Smooth muscle cell (in vitro differentiated cells): ENCODE results near the gene MAP3K1. TPM values are rescaled to one million over a fixed set of nuclear protein-coding genes. Genes with fewer than 3 reads are reported as not detected.

ENCODE experiments used
- DNase-seq: peaks from one replicate; lab custom pipeline; 2025; ENCODE audit not compliant: unreplicated experiment; lab: John Stamatoyannopoulos, UW
- H2AFZ ChIP-seq: fragments of 200-600 bp; sonication (generic); 2 replicates; pipeline ENCODE4 v1.6.0; 2016; ENCODE audit warnings: antibody characterized with exemption, low read depth, mild to moderate bottlenecking
- H3F3A ChIP-seq: fragments of 200-600 bp; sonication (generic); 2 replicates; pipeline ENCODE4 v1.6.0; 2017; ENCODE audit warnings: antibody characterized with exemption, low read depth
- H3K27ac ChIP-seq: fragments of 200-600 bp; sonication (generic); 2 replicates; pipeline ENCODE4 v1.5.1; 2016; ENCODE audit warnings: low read depth, mild to moderate bottlenecking
- H3K27me3 ChIP-seq: fragments of 200-600 bp; sonication (generic); 2 replicates; pipeline ENCODE4 v1.6.1; 2016; ENCODE audit warnings: low read depth, mild to moderate bottlenecking
- H3K36me3 ChIP-seq: fragments of 200-600 bp; sonication (generic); 2 replicates; pipeline ENCODE4 v1.5.1; 2016; ENCODE audit warnings: low read depth
- H3K4me1 ChIP-seq: fragments of 200-600 bp; sonication (generic); 2 replicates; pipeline ENCODE4 v1.5.1; 2016; ENCODE audit warnings: low read depth
- H3K4me2 ChIP-seq: fragments of 200-600 bp; sonication (generic); 2 replicates; pipeline ENCODE4 v1.6.0; 2016; ENCODE audit warnings: mild to moderate bottlenecking
- H3K4me3 ChIP-seq: fragments of 200-600 bp; sonication (generic); 2 replicates; pipeline ENCODE4 v1.5.1; 2016; ENCODE audit warnings: mild to moderate bottlenecking
- H3K79me2 ChIP-seq: fragments of 200-600 bp; sonication (generic); 2 replicates; pipeline ENCODE4 v1.6.0; 2016; ENCODE audit warnings: low read depth, mild to moderate bottlenecking
- H3K9ac ChIP-seq: fragments of 200-600 bp; sonication (generic); 2 replicates; pipeline ENCODE4 v1.6.0; 2016; ENCODE audit warnings: low read depth
- H3K9me3 ChIP-seq: fragments of 200-600 bp; sonication (generic); replicated peaks from 2 replicates; pipeline ENCODE4 v1.5.1; 2016; ENCODE audit warnings: low read depth
- H4K20me1 ChIP-seq: fragments of 200-600 bp; sonication (generic); 2 replicates; pipeline ENCODE4 v1.6.0; 2016; ENCODE audit warnings: low read depth
- CTCF ChIP-seq: fragments of 200-600 bp; sonication (generic); IDR thresholded peaks from 2 replicates; pipeline ENCODE4 v1.5.1; 2017; ENCODE audit warnings: borderline replicate concordance, mild to moderate bottlenecking, antibody characterized with exemption; ENCODE audit not compliant: insufficient read depth, poor library complexity, severe bottlenecking
- WGBS: methylation state at CpG from one replicate; pipeline ENCODE4 v1.1.7; 2016; ENCODE audit warnings: low lambda C conversion rate; 5-methylcytosine and 5-hydroxymethylcytosine counted together
- polyA plus RNA-seq: library from polyadenylated mRNA; unstranded; fragments of >200 nt; fragmentation: Nextera tagmentation; extraction: Ambion mirVana; gene quantifications from 2 replicates; pipeline ENCODE4 v1.2.1, GENCODE V29; 2016
- total RNA-seq: library from RNA; depleted of rRNA; stranded (reverse); fragments of >200 nt; gene quantifications from 2 replicates; pipeline ENCODE4 v1.2.3, GENCODE V29; 2014

The MAP3K1 gene
- total and polyA plus RNA-seq, 2 experiments from 2014 or later = 11.2 to 30.1 TPM

GRCh38 chr5:56829137-56829908, 14.0 kb downstream of the MAP3K1 start:
- Histone ChIP-seq H3K4me2 (no peak overlapping the region), H3K9me3 (no peaks in the 10 kb centered on the region), H3K9ac (no peak overlapping the region), H2AFZ (no peak overlapping the region), H3K27me3 (no peaks in the 10 kb centered on the region), H3K27ac (no peak overlapping the region), H3K4me3 (no peak overlapping the region), H3F3A (no peaks in the 10 kb centered on the region), H3K36me3 (no peaks in the 10 kb centered on the region), H4K20me1 (peaks cover 100% of the 10 kb centered on the region), H3K79me2 (peaks cover 100% of the 10 kb centered on the region), H3K4me1 (peaks cover 13% of the 10 kb centered on the region)
- DNase-seq = no peak
- no peak for TF ChIP-seq CTCF
- WGBS = 76% methylated on average over 11 of the region's 11 CpGs

- Histone ChIP-seq H3K36me3 (no peaks in the 10 kb centered on the region), H3K4me3 (no peak overlapping the region), H3K4me1 (peaks cover 15% of the 10 kb centered on the region), H3K9me3 (no peaks in the 10 kb centered on the region), H3K27ac (no peak overlapping the region), H3K79me2 (peaks cover 100% of the 10 kb centered on the region), H3K27me3 (no peaks in the 10 kb centered on the region), H2AFZ (no peak overlapping the region), H3K4me2 (no peak overlapping the region), H3K9ac (no peak overlapping the region), H4K20me1 (peaks cover 84% of the 10 kb centered on the region), H3F3A (no peaks in the 10 kb centered on the region)
- DNase-seq = no peak
- TF ChIP-seq CTCF = no peak
- 74% methylated on average over 1 of the region's 1 CpG for WGBS
These were observed 16.4 kb downstream of the MAP3K1 start for GRCh38 chr5:56831773-56832172.

- no peaks in the 10 kb centered on the region for H3K36me3 ChIP-seq
- no peaks in the 10 kb centered on the region for H3F3A ChIP-seq
- no peak overlapping the region for H3K4me2 ChIP-seq
- no peak for DNase-seq
- H3K27me3 ChIP-seq = no peaks in the 10 kb centered on the region
- H3K27ac ChIP-seq = no peak overlapping the region
- H3K79me2 ChIP-seq = peaks cover 100% of the 10 kb centered on the region
- H3K9ac ChIP-seq = no peak overlapping the region
- no peak for TF ChIP-seq CTCF
- 71% methylated on average over 4 of the region's 4 CpGs for WGBS
- H4K20me1 ChIP-seq = peaks cover 73% of the 10 kb centered on the region
- H3K4me3 ChIP-seq = no peak overlapping the region
- peaks cover 22% of the 10 kb centered on the region for H3K4me1 ChIP-seq
- H3K9me3 ChIP-seq = no peaks in the 10 kb centered on the region
- no peak overlapping the region for H2AFZ ChIP-seq
These were observed 18.0 kb downstream of the MAP3K1 start for GRCh38 chr5:56833325-56833724.

- Histone ChIP-seq H3F3A (no peaks in the 10 kb centered on the region), H3K27ac (peak overlapping the region; percentile 70), H3K4me3 (no peak overlapping the region), H3K9ac (no peak overlapping the region), H3K27me3 (no peaks in the 10 kb centered on the region), H2AFZ (no peak overlapping the region), H3K4me1 (peaks cover 26% of the 10 kb centered on the region), H3K36me3 (no peaks in the 10 kb centered on the region), H3K9me3 (no peaks in the 10 kb centered on the region), H3K4me2 (peak overlapping the region; percentile 58), H4K20me1 (peaks cover 63% of the 10 kb centered on the region), H3K79me2 (peaks cover 98% of the 10 kb centered on the region)
- WGBS = 57% methylated on average over 3 of the region's 3 CpGs
- TF ChIP-seq CTCF = no peak
- no peak for DNase-seq
These were observed 22.0 kb downstream of the MAP3K1 start for GRCh38 chr5:56837381-56837780.
